HUES64 (cell line): ENCODE results near the gene CLEC18A.
"Not testable (repeated sequence)": the region's sequence is repeated elsewhere in the genome, so short reads cannot be mapped to it uniquely, and the experiment has no call there.

Experiments
- H3K27ac ChIP-seq: 2 replicates; pipeline ENCODE4 v1.7.0; 2013; ENCODE audit warnings: low read depth, low read length, inconsistent platforms
- H3K27me3 ChIP-seq: 2 replicates; pipeline ENCODE4 v1.6.1; 2013; ENCODE audit warnings: mild to moderate bottlenecking, low read length; ENCODE audit not compliant: insufficient read depth
- H3K36me3 ChIP-seq: 2 replicates; pipeline ENCODE4 v1.6.1; 2013; ENCODE audit warnings: mild to moderate bottlenecking, low read length; ENCODE audit not compliant: insufficient read depth
- H3K4me1 ChIP-seq: 2 replicates; pipeline ENCODE4 v1.6.1; 2013; ENCODE audit warnings: mild to moderate bottlenecking, low read length, moderate library complexity; ENCODE audit not compliant: insufficient read depth
- H3K4me3 ChIP-seq: 2 replicates; pipeline ENCODE4 v1.5.1; 2013; ENCODE audit warnings: mild to moderate bottlenecking, low read length, moderate library complexity
- H3K9ac ChIP-seq: 2 replicates; pipeline ENCODE4 v1.6.1; 2013; ENCODE audit warnings: mild to moderate bottlenecking, low read depth, low read length
- H3K9me3 ChIP-seq: 2 replicates; pipeline ENCODE4 v1.6.1; 2013; ENCODE audit warnings: low read depth, low read length; ENCODE audit not compliant: insufficient read depth
- WGBS: fragments of 150-250, 120-280 bp; methylation state at CpG from one replicate; pipeline ENCODE4 v1.1.7; 2013; ENCODE audit warnings: missing lambda C conversion rate; 5-methylcytosine and 5-hydroxymethylcytosine counted together

CLEC18A gene

DNA sequence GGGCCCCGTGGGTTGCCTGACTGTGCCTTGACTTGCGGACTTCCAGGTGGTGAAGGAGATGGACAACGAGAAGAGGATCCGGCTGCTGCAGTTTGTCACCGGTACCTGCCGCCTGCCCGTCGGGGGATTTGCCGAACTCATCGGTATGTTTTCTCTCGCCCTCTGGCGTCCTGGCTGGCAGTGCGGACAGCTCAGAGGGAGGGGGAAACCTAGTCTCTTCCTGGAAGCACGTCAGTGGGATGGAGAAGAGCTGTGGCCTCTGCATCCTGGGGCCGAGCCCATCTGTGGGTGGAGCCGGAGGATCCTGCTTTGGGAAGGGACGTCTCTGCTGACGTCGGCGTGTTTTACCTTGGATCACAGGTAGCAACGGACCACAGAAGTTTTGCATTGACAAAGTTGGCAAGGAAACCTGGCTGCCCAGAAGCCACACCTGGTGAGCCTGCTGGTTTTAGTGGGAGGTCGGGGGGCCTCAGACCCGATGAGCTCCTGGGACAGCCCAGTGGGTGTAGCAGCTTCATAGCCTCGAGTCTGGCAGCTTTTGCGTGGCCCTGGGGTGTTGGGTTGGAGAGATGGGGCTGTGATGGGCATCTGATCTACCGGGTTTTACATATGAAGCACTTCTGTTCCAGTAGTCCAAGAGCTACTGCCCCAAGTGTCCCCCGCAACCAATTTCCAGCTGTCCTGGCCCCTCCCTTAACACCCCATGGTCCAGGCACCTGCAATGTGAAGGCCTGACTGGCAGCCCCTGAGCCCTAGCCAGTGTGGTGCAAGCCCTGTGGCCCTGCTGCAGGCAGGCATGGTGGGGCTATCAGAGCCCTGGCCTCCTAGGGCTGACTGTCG, 11.9 kb upstream of the CLEC18A start:
- no peak overlapping the region for H3K4me3 ChIP-seq
- no peak overlapping the region for H3K9ac ChIP-seq
- H3K27me3 ChIP-seq = no peaks in the 10 kb centered on the region
- H3K4me1 ChIP-seq = no peaks in the 10 kb centered on the region
- no peaks in the 10 kb centered on the region for H3K9me3 ChIP-seq
- 93% methylated on average over 28 of the region's 28 CpGs for WGBS
- H3K36me3 ChIP-seq = peaks cover 43% of the 10 kb centered on the region
- H3K27ac ChIP-seq = no peak overlapping the region

DNA sequence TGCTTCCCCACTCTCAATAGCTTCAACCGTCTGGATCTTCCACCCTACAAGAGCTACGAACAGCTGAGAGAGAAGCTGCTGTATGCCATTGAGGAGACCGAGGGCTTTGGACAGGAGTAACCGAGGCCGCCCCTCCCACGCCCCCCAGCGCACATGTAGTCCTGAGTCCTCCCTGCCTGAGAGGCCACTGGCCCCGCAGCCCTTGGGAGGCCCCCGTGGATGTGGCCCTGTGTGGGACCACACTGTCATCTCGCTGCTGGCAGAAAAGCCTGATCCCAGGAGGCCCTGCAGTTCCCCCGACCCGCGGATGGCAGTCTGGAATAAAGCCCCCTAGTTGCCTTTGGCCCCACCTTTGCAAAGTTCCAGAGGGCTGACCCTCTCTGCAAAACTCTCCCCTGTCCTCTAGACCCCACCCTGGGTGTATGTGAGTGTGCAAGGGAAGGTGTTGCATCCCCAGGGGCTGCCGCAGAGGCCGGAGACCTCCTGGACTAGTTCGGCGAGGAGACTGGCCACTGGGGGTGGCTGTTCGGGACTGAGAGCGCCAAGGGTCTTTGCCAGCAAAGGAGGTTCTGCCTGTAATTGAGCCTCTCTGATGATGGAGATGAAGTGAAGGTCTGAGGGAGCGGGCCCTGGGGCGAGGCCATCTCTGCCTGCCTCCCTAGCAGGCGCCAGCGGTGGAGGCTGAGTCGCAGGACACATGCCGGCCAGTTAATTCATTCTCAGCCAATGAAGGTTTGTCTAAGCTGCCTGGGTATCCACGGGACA, 11.1 kb upstream of the CLEC18A start:
- H3K9ac ChIP-seq = no peak overlapping the region
- H3K9me3 ChIP-seq = no peaks in the 10 kb centered on the region
- 96% methylated on average over 26 of the region's 26 CpGs for WGBS
- no peaks in the 10 kb centered on the region for H3K27me3 ChIP-seq
- H3K4me1 ChIP-seq = no peaks in the 10 kb centered on the region
- no peak overlapping the region for H3K27ac ChIP-seq
- peaks cover 35% of the 10 kb centered on the region for H3K36me3 ChIP-seq
- no peak overlapping the region for H3K4me3 ChIP-seq

DNA sequence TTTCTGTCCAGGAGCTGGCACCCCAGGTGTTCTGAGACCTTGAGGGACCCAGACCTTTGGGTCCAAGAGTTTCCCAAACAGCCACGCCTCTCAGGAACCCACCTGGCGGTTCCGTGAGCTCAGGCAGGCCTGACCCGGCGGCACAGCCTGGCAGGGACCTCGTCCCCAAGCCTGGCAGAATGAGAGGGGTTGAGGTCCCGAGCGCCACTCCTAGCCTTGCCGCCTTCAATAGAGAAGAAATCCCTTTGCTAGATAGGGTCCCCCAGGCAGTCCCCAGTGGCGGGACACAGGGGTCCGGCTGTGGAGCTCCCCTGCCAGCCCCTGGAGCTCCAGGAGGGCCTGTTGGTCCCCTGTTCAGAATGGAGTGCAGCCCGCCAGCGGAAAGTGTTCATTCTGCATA, 10.5 kb upstream of the CLEC18A start:
- no peak overlapping the region for H3K9ac ChIP-seq
- no peaks in the 10 kb centered on the region for H3K4me1 ChIP-seq
- H3K27ac ChIP-seq = no peak overlapping the region
- no peaks in the 10 kb centered on the region for H3K27me3 ChIP-seq
- no peaks in the 10 kb centered on the region for H3K9me3 ChIP-seq
- WGBS = 95% methylated on average over 13 of the region's 13 CpGs
- no peak overlapping the region for H3K4me3 ChIP-seq
- H3K36me3 ChIP-seq = peaks cover 34% of the 10 kb centered on the region

DNA sequence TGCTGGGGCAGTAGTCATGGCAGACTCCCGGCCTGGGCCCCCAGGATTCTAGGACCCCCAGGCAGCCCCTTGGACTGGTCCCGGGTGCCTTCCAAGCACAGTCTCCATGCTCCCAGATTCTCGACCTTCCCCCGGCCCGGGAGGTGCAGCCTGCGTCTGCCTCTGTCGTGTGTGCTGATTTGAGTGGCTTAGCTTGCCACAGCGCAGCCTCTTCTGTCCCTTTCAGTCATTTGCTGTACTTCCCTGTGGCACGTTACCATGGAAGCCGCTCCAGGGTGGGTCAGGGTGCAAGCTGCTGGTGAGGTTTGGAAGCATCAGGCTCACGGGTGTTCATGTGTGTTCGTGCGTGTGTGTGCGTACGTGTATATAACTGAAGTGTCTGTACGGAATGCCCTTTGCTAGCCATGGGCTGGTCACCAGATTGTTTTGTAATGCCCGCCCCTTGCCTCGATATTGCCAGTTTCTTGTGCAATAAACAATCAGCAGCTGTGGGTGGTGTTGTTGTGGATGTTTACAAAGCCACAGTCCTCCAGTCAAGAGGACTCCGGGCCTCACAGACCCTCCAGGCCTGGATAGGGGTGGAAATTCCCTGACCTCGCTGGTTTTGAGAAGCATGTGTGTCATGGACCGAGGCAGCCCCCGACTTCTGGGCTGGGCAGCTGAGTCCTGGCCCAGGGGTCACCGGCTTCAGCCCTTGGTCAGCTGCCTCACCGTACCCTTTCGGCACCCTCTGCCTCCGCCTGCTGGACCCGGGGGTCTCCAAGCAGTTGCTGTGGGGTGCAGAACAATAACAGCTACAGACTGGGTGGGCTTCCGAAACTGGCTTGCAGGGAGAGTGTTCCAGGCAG, 9.7 kb upstream of the CLEC18A start:
- Histone ChIP-seq H3K4me3 (no peak overlapping the region), H3K4me1 (no peaks in the 10 kb centered on the region), H3K27ac (no peak overlapping the region), H3K9ac (no peak overlapping the region), H3K27me3 (no peaks in the 10 kb centered on the region), H3K9me3 (no peaks in the 10 kb centered on the region), H3K36me3 (peaks cover 27% of the 10 kb centered on the region)
- 94% methylated on average over 28 of the region's 28 CpGs for WGBS

DNA sequence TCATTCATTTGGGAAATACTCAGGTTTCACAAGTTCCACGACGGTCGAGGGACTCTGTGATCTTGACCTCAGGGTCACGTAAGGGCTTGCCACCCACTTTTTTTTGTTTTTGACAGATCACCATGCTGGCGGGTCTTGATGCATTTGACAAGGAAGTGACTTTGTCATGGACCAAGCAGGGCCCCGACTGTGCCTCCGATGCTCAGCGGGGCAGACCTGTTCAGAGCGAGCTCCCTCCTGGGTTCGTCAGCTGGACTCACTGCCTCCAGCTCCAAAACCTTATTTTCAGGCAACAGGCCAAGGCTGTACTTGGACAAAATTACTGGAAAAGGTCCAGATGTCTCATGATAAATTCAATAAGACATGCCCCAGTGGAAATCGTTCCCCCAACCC, 9.0 kb upstream of the CLEC18A start:
- H3K9me3 ChIP-seq = no peaks in the 10 kb centered on the region
- WGBS = 93% methylated on average over 11 of the region's 11 CpGs
- no peaks in the 10 kb centered on the region for H3K4me1 ChIP-seq
- H3K27ac ChIP-seq = no peak overlapping the region
- H3K27me3 ChIP-seq = no peaks in the 10 kb centered on the region
- no peak overlapping the region for H3K4me3 ChIP-seq
- H3K36me3 ChIP-seq = peaks cover 22% of the 10 kb centered on the region
- H3K9ac ChIP-seq = no peak overlapping the region

DNA sequence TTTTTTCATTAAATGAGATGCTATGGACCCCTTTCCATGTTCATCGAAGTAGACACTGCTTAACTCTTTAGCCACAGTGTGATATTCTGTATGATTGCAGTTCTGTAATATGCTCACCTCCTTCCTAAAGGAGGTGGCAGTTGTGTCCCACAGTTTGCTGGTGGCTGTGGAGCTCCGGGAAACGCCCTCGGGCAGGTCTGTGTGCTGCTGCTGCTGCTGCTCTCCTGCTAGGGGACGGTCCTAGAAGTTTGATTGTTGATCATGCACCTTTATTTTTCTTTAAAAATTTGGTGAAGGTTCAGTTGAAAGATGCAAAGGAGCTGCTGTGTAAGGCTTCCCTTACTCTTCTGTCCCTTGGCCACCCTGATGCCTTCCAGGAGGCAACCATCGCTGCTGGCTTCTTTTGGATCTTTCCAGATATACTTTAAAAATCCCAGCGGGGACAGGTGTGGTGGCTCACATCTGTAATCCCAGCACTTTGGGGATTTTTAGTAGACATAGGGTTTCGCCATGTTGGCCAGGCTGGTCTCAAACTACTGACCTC, 8.4 kb upstream of the CLEC18A start:
- no peak overlapping the region for H3K9ac ChIP-seq
- H3K9me3 ChIP-seq = no peaks in the 10 kb centered on the region
- no peak overlapping the region for H3K27ac ChIP-seq
- no peaks in the 10 kb centered on the region for H3K27me3 ChIP-seq
- no peaks in the 10 kb centered on the region for H3K4me1 ChIP-seq
- H3K4me3 ChIP-seq = no peak overlapping the region
- WGBS = 88% methylated on average over 8 of the region's 8 CpGs
- peaks cover 16% of the 10 kb centered on the region for H3K36me3 ChIP-seq

DNA sequence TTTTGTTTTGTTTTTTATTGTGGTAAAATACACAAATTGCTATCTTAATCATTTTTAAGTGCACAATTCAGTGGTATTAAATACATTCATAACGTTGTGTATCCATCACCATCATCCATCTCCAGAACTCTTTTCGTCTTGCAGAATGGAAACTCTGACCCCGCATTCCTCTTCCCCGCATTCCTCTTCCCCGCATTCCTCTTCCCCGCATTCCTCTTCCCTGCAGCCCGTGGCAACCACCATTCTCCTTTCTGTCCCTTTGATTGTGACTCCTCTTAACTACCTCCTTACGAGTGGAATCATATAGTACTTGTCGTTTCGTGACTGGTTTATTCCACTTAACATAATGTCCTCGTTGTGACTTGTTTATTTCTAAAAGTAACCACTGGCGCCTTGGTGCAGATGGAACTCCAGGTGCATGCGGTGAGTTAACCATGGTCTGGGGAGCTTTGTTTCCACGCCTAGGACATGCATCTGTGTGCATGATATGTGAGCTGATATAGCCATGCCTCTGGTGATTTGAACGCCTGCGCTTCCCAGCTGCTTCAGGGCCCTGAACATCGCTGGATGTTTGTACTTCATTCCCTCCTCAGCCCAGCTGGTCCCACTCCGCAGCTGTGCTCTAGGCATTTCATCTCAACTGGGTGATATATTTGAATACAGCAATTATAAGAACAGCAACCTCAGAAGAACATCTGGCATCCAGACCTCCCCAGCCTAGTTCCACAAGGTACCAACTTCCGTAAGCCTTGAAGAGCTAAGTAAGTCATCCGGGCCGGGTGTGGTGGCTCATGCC, 7.7 kb upstream of the CLEC18A start:
- WGBS = 92% methylated on average over 14 of the region's 21 CpGs
- H3K27me3 ChIP-seq, H3K9me3 ChIP-seq, H3K4me3 ChIP-seq, H3K4me1 ChIP-seq, H3K9ac ChIP-seq, H3K27ac ChIP-seq: not testable (repeated sequence)
- H3K36me3 ChIP-seq = peaks cover 12% of the 10 kb centered on the region; the same call in 1 of the 2 replicates

DNA sequence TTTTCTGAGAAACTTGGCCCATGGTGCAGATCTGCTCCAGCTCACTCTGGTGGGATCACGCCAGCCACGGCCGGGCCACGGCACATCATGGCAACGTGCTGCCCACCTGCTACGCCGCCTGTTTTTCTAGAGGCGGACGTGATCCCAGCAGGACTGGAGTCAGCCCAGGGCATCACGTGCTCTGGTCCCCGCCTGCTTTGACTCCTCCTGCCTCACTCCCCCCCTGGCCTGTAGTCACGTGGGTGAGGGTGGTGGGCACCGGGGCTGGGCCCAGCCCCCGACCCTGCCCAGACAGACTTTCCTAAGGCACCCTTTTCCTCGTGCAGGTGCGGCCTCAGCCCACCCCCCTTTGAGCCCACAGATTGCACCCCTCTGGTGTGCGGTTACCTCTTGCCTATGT, 723 bp upstream of the CLEC18A start:
- H3K9ac ChIP-seq, H3K4me3 ChIP-seq, H3K27ac ChIP-seq, H3K9me3 ChIP-seq, H3K27me3 ChIP-seq, H3K36me3 ChIP-seq, H3K4me1 ChIP-seq: not testable (repeated sequence)
- no CpG with 5 or more reads among the region's 17 CpGs for WGBS

DNA sequence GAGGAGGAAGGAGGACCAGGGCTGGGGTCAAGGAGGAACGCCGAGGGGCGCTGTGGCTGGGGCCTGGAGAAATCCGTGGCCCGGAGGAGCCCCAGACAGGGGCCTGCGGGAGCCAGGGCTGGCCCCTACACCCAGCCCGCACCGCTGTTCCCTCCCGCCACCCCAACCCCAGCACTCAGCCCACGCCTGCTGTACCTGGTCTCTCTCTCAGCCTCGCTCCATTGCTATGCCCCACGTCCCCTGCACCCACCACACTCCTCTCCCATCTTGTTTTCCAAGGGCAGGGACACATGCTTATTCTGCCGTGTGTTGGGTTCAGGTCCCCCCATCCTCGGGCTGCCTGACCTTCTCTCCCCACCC, 518 bp downstream of the CLEC18A start:
- H3K27ac ChIP-seq, H3K4me1 ChIP-seq, H3K27me3 ChIP-seq, H3K36me3 ChIP-seq, H3K9me3 ChIP-seq, H3K4me3 ChIP-seq, H3K9ac ChIP-seq: not testable (repeated sequence)
- WGBS = no CpG with 5 or more reads among the region's 14 CpGs

DNA sequence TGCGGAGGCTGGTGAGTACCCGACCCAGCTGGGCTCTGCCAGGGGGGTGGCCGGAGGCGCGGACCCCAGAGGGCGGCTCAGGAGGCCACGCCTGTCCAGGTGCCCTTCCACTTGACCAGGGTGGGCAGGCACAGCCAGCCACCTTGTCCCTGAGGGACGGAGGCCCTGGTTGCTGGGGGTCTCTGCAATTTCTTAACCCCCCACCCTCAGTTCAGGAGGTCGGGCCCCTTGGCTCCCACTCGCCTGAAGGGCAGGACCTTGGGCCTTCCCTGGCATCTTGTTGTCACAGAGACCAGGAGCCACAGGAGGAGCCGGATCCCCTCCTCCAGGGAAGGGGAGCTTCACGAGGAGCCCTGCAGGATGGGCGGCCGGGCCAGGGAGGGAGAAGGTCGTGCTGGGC, 982 bp downstream of the CLEC18A start:
- 96% methylated on average over 4 of the region's 15 CpGs for WGBS
- not testable (repeated sequence) for H3K27ac ChIP-seq, H3K36me3 ChIP-seq

More for the DNA sequence above, 982 bp downstream of the CLEC18A start:
- not testable (repeated sequence) for H3K9me3 ChIP-seq, H3K4me3 ChIP-seq, H3K27me3 ChIP-seq, H3K9ac ChIP-seq, H3K4me1 ChIP-seq
